Testis (tissue), 2 donors: ENCODE measurements around the gene BIRC7.

Experiments
- CTCF ChIP-seq, 3 experiments: fragments of 450-650 bp in 2 of 3; fragments of 200-600 bp in 1 of 3; sonication (generic) in 1 of 3; IDR thresholded peaks; one replicate each; pipeline ENCODE4 v1.5.1; 2016 to 2019; ENCODE audit warnings: antibody characterized with exemption in 3 of 3, mild to moderate bottlenecking in 2 of 3, moderate library complexity in 1 of 3
- POLR2A ChIP-seq: fragments of 450-650 bp; IDR thresholded peaks from one replicate; pipeline ENCODE4 v1.6.1; 2017; ENCODE audit warnings: antibody characterized with exemption, mild to moderate bottlenecking, moderate library complexity

GRCh38 chr20:63280371-63280770 lies 44.7 kb downstream of the BIRC7 start:
- TF ChIP-seq POLR2A (no peak), CTCF (IDR thresholded peaks at IDR 0.05) (no peak)
